Measurements from ENCODE around the gene ABCA8.
"Not testable (repeated sequence)": the region's sequence is repeated elsewhere in the genome, so short reads cannot be mapped to it uniquely, and the experiment has no call there.

Gene ABCA8

GRCh38 chr17:68955181-68955841, at the start of gene ABCA8:
Gene ABCA8, minus strand, starts transcription at chr17:68955392. Its CDS starts 13,358 bp downstream, at chr17:68942034.
- DNase-seq = no peak

GRCh38 chr17:69004759-69005158, 49.6 kb upstream of the ABCA8 start:
- DNase-seq = not testable (repeated sequence)

GRCh38 chr17:68999743-69000142, 44.6 kb upstream of the ABCA8 start:
- not testable (repeated sequence) for DNase-seq

GRCh38 chr17:68993112-68993511, 37.9 kb upstream of the ABCA8 start:
- DNase-seq = no peak

- DNase-seq = no peak
Measured at GRCh38 chr17:68987966-68988365, 32.8 kb upstream of the ABCA8 start.

GRCh38 chr17:68981288-68981687, 26.1 kb upstream of the ABCA8 start:
- DNase-seq = no peak

GRCh38 chr17:68973098-68973846, 18.1 kb upstream of the ABCA8 start:
- no peak for DNase-seq

GRCh38 chr17:68972119-68972704, 17.0 kb upstream of the ABCA8 start:
- no peak for DNase-seq

GRCh38 chr17:68969101-68969500, 13.9 kb upstream of the ABCA8 start:
- no peak for DNase-seq

GRCh38 chr17:68963958-68964357, 8.8 kb upstream of the ABCA8 start:
- no peak for DNase-seq

- no peak for DNase-seq
Measured at GRCh38 chr17:68961214-68961882, 6.2 kb upstream of the ABCA8 start.

- not testable (repeated sequence) for DNase-seq
Measured at GRCh38 chr17:68959117-68959516, 3.9 kb upstream of the ABCA8 start.

- DNase-seq = no peak
Measured at GRCh38 chr17:68957944-68958343, 2.8 kb upstream of the ABCA8 start.

- no peak for DNase-seq
Measured at GRCh38 chr17:68954146-68954896, 871 bp downstream of the ABCA8 start.

- no peak for DNase-seq
Measured at GRCh38 chr17:68953340-68953997, 1.7 kb downstream of the ABCA8 start.

GRCh38 chr17:68950725-68951124, 4.5 kb downstream of the ABCA8 start:
- no peak for DNase-seq

GRCh38 chr17:68947868-68948267, 7.3 kb downstream of the ABCA8 start:
- DNase-seq = not testable (repeated sequence)

- no peak for DNase-seq
Measured at GRCh38 chr17:68944435-68945035, 10.7 kb downstream of the ABCA8 start.

- DNase-seq = not testable (repeated sequence)
Measured at GRCh38 chr17:68943812-68944182, 11.4 kb downstream of the ABCA8 start.

- no peak for DNase-seq
Measured at GRCh38 chr17:68943123-68943811, 11.9 kb downstream of the ABCA8 start.

GRCh38 chr17:68942389-68942788, 12.8 kb downstream of the ABCA8 start:
- no peak for DNase-seq
